Measurements from ENCODE around the gene KRTAP10-3. TPM values are rescaled to one million over a fixed set of nuclear protein-coding genes. Genes with fewer than 3 reads are reported as not detected.
"Not testable (repeated sequence)": the region's sequence is repeated elsewhere in the genome, so short reads cannot be mapped to it uniquely, and the experiment has no call there.

The KRTAP10-3 gene
- total and polyA plus RNA-seq, 2 donors (not counting 3 experiments of a cell fraction or from before 2014, with no cell fraction given), result not detected

GRCh38 chr21:44592446-44593311 lies 34.1 kb upstream of the KRTAP10-3 start, which contains the start of gene KRTAP10-6:
TSS of gene KRTAP10-6 (minus strand) at chr21:44592505. CDS start at chr21:44592484, 21 bp downstream.
- Histone ChIP-seq H2AFZ (ENCODE audit: low read depth, low read length) (no peak within 1 kb of the TSS), H3K4me1 (ENCODE audit: control insufficient read depth, extremely low read depth, insufficient read depth, low read length) (no peaks in the 10 kb centered on the region), H3K27me3 (ENCODE audit: control insufficient read depth in 2 of 2, insufficient read depth in 2 of 2, low read length in 2 of 2) (no peaks in the 10 kb centered on the region), H3K4me2 (ENCODE audit: insufficient read depth, low read length) (no peak within 1 kb of the TSS), H3K9ac (replicated peaks; ENCODE audit: extremely low read depth, insufficient read depth, low read length) (no peak within 1 kb of the TSS), H3K4me3 (replicated peaks in 1 of 3; ENCODE audit: insufficient read depth in 1 of 3, low read depth in 1 of 3, low read length in 3 of 3) (no peak within 1 kb of the TSS), H3K9me3 (replicated peaks; ENCODE audit: control insufficient read depth, insufficient read depth, low read length) (no peaks in the 10 kb centered on the region), H3K36me3 (ENCODE audit: control insufficient read depth in 2 of 2, extremely low read depth in 1 of 2, insufficient read depth in 2 of 2, low read length in 2 of 2) (no peaks in the 10 kb centered on the region), H3K27ac (ENCODE audit: insufficient read depth, low read depth, low read length) (no peak within 1 kb of the TSS), H3K79me2 (ENCODE audit: control insufficient read depth, insufficient read depth, low read length) (no peaks in the 10 kb centered on the region), H3K9me1 (replicated peaks; ENCODE audit: control insufficient read depth, extremely low read depth, insufficient read depth, low read length) (no peaks in the 10 kb centered on the region), H4K20me1 (replicated peaks; ENCODE audit: control insufficient read depth, extremely low read depth, insufficient read depth, low read length) (no peaks in the 10 kb centered on the region)
- dilution Hi-C loops (cut with MboI; ENCODE audit: extremely low pct_ligation_motif_present, low sequenced_read_pairs) (no loop called here), intact Hi-C loops (cut with micrococcal nuclease) (no loop called here)
- FAIRE-seq (no peak), DNase-seq (ENCODE audit: low read depth, low spot score) (no peak)
- no TSS peak for BruUV-seq (replicated peaks)
- no peak for TF ChIP-seq FOS (IDR thresholded peaks at IDR 0.05; ENCODE audit: borderline replicate concordance, insufficient read depth, low read length)
- TF ChIP-seq MYC (IDR thresholded peaks at IDR 0.05; ENCODE audit: low read depth, low read length), result no peak
- no peak for TF ChIP-seq POLR2A (IDR thresholded peaks at IDR 0.05; ENCODE audit: low read depth, low read length)
- no peak for TF ChIP-seq JUN (IDR thresholded peaks at IDR 0.05; ENCODE audit: borderline replicate concordance, insufficient read depth, insufficient read length, low read depth)
- TF ChIP-seq POLR2AphosphoS5 (IDR thresholded peaks at IDR 0.05; ENCODE audit: insufficient read depth, low read depth, low read length), result no peak
- TF ChIP-seq, protein P1, sequence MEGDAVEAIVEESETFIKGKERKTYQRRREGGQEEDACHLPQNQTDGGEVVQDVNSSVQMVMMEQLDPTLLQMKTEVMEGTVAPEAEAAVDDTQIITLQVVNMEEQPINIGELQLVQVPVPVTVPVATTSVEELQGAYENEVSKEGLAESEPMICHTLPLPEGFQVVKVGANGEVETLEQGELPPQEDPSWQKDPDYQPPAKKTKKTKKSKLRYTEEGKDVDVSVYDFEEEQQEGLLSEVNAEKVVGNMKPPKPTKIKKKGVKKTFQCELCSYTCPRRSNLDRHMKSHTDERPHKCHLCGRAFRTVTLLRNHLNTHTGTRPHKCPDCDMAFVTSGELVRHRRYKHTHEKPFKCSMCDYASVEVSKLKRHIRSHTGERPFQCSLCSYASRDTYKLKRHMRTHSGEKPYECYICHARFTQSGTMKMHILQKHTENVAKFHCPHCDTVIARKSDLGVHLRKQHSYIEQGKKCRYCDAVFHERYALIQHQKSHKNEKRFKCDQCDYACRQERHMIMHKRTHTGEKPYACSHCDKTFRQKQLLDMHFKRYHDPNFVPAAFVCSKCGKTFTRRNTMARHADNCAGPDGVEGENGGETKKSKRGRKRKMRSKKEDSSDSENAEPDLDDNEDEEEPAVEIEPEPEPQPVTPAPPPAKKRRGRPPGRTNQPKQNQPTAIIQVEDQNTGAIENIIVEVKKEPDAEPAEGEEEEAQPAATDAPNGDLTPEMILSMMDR (IDR thresholded peaks at IDR 0.05; ENCODE audit: extremely low read depth in 1 of 2, insufficient read depth in 1 of 2, low read depth in 1 of 2, low read length in 2 of 2), result no peak
- no peak for TF ChIP-seq EZH2 (IDR thresholded peaks at IDR 0.05; ENCODE audit: borderline replicate concordance, low read depth, low read length, severe bottlenecking)
- no peak for TF ChIP-seq MAX (IDR thresholded peaks at IDR 0.05; ENCODE audit: insufficient read depth, insufficient read length)
- no peak for TF ChIP-seq GATA2 (IDR thresholded peaks at IDR 0.05; ENCODE audit: insufficient read depth, insufficient read length, low read depth, low read length)
- POLR2A ChIA-PET, result no interaction called here
- CTCF ChIA-PET, result interaction anchor here (0.7 to 1.8 kb wide), 3 partner anchors 8 to 201 kb away, joined by 3 to 4 read pairs (median 4); partner anchors contain the start of genes KRTAP10-4 and KRTAP10-7

- POLR2A ChIA-PET; H3K4me2 ChIP-seq (ENCODE audit: insufficient read depth, low read length); H3K36me3 ChIP-seq (ENCODE audit: control insufficient read depth in 2 of 2, extremely low read depth in 1 of 2, insufficient read depth in 2 of 2, low read length in 2 of 2); H3K27ac ChIP-seq (ENCODE audit: insufficient read depth, low read depth, low read length); dilution Hi-C loops (cut with MboI; ENCODE audit: extremely low pct_ligation_motif_present, low sequenced_read_pairs); intact Hi-C loops (cut with micrococcal nuclease); H3K79me2 ChIP-seq (ENCODE audit: control insufficient read depth, insufficient read depth, low read length); H2AFZ ChIP-seq (ENCODE audit: low read depth, low read length); DNase-seq (ENCODE audit: low read depth, low spot score); H3K9ac ChIP-seq (replicated peaks; ENCODE audit: extremely low read depth, insufficient read depth, low read length); H3K27me3 ChIP-seq (ENCODE audit: control insufficient read depth in 2 of 2, insufficient read depth in 2 of 2, low read length in 2 of 2); H4K20me1 ChIP-seq (replicated peaks; ENCODE audit: control insufficient read depth, extremely low read depth, insufficient read depth, low read length); BruUV-seq (replicated peaks); H3K4me1 ChIP-seq (ENCODE audit: control insufficient read depth, extremely low read depth, insufficient read depth, low read length); H3K9me3 ChIP-seq (replicated peaks; ENCODE audit: control insufficient read depth, insufficient read depth, low read length); H3K4me3 ChIP-seq (replicated peaks in 1 of 3; ENCODE audit: insufficient read depth in 1 of 3, low read depth in 1 of 3, low read length in 3 of 3); FAIRE-seq; H3K9me1 ChIP-seq (replicated peaks; ENCODE audit: control insufficient read depth, extremely low read depth, insufficient read depth, low read length): not testable (repeated sequence)
- CTCF ChIA-PET, result interaction anchor here (0.7 to 1.8 kb wide), 3 partner anchors 9 to 202 kb away, joined by 3 to 4 read pairs (median 4); partner anchors contain the start of genes KRTAP10-4 and KRTAP10-7
These were observed 33.2 kb upstream of the KRTAP10-3 start for GRCh38 chr21:44591801-44592130.
